Epithelial cell of proximal tubule (primary cell): ENCODE data around the gene RIPOR3. TPM values are rescaled to one million over a fixed set of nuclear protein-coding genes. Genes with fewer than 3 reads are reported as not detected.
"Not testable (repeated sequence)": the region's sequence is repeated elsewhere in the genome, so short reads cannot be mapped to it uniquely, and the experiment has no call there.

Experiments
- DNase-seq: peaks from one replicate; pipeline ENCODE4 v3.0.0-alpha.2; 2011; ENCODE audit warnings: low read depth
- H3K4me3 ChIP-seq: 2 replicates; pipeline ENCODE4 v1.5.1; 2011; ENCODE audit warnings: low read depth, mild to moderate bottlenecking, low read length
- CTCF ChIP-seq: conservative IDR thresholded peaks from 2 replicates; pipeline ENCODE4 v1.5.1; 2012; ENCODE audit warnings: low read depth, mild to moderate bottlenecking, low read length
- total RNA-seq: library from RNA; depleted of rRNA; stranded (reverse); fragments of >200 nt; gene quantifications from 2 replicates; pipeline ENCODE4 v1.2.3, GENCODE V29; 2015

Gene RIPOR3
- total RNA-seq, 1 donor from 2014 or later = 1.8 TPM

- H3K4me3 ChIP-seq = no peak overlapping the region
- no peak for DNase-seq
- no peak for TF ChIP-seq CTCF
Measured at GRCh38 chr20:50541606-50542041, 149.7 kb downstream of the RIPOR3 start.

- TF ChIP-seq CTCF = peak; percentile 8
- H3K4me3 ChIP-seq = no peak overlapping the region
- DNase-seq = peak; percentile 98
Measured at GRCh38 chr20:50540620-50541605, 150.4 kb downstream of the RIPOR3 start.

- not testable (repeated sequence) for H3K4me3 ChIP-seq, DNase-seq
Measured at GRCh38 chr20:50539798-50540197, 151.5 kb downstream of the RIPOR3 start.

- no peak overlapping the region for H3K4me3 ChIP-seq
- TF ChIP-seq CTCF = no peak
- DNase-seq = no peak
Measured at GRCh38 chr20:50538276-50538675, 153.1 kb downstream of the RIPOR3 start.

- no peak for TF ChIP-seq CTCF
- H3K4me3 ChIP-seq = no peak overlapping the region
- no peak for DNase-seq
Measured at GRCh38 chr20:50537546-50538201, 153.7 kb downstream of the RIPOR3 start.

- H3K4me3 ChIP-seq = no peak overlapping the region
- no peak for DNase-seq
- no peak for TF ChIP-seq CTCF
Measured at GRCh38 chr20:50536333-50536732, 155.0 kb downstream of the RIPOR3 start.

Other genes starting within 250 kb of the RIPOR3 start
- gene PTPN1, start 181.2 kb downstream of the RIPOR3 start, total RNA-seq = 41.7 and 47.5 TPM in 2 replicates
- 17.1 and 44.4 TPM in 2 replicates for gene PARD6B, start 40.0 kb upstream of the RIPOR3 start, total RNA-seq
- gene BCAS4, start 103.5 kb upstream of the RIPOR3 start, total RNA-seq = 15.7 and 24.0 TPM in 2 replicates
- 17.1 and 19.0 TPM in 2 replicates for gene ADNP, start 239.9 kb upstream of the RIPOR3 start, total RNA-seq